Measurements from ENCODE around the gene PHRF1. TPM values are rescaled to one million over a fixed set of nuclear protein-coding genes. Genes with fewer than 3 reads are reported as not detected.

Gene PHRF1
- total RNA-seq, 1 experiment from 2014 or later, result 48.9 TPM

GRCh38 chr11:607020-607780 is 30.9 kb downstream of the PHRF1 start:
- H4K5ac ChIP-seq (ENCODE audit: insufficient read length, low read depth, low read length), result no peak overlapping the region
- H3T11ph ChIP-seq (ENCODE audit: low read length), result no peak overlapping the region
- no peak for DNase-seq
- H2BK5ac ChIP-seq (ENCODE audit: insufficient read length, low read length), result no peak overlapping the region
- no peak overlapping the region for H3K27ac ChIP-seq (ENCODE audit: insufficient read length, low read depth, low read length)
- no peaks in the 10 kb centered on the region for H3K79me2 ChIP-seq (ENCODE audit: insufficient read depth, low read length)
- H3K4me2 ChIP-seq (ENCODE audit: insufficient read depth, insufficient read length, low read length), result no peak overlapping the region
- Mint-ChIP-seq H3K36me3 (ENCODE audit: insufficient read depth in 1 of 3, low read depth in 3 of 3) (peaks cover 27 to 74% (median 69%) of the 10 kb centered on the region in 3 experiments), H3K4me1 (peaks cover 2% of the 10 kb centered on the region in 2 experiments; a peak in 1 of 4 replicates), H3K4me3 (no peak overlapping the region), H3K9me3 (no peaks in the 10 kb centered on the region), H3K27me3 (ENCODE audit: low read depth) (no peaks in the 10 kb centered on the region), H3K27ac (no peak overlapping the region; a peak in 2 of 7 replicates)
- H4K8ac ChIP-seq (replicated peaks; ENCODE audit: insufficient read length, low read depth, low read length), result no peak overlapping the region
- no peak overlapping the region for H3K14ac ChIP-seq (ENCODE audit: insufficient read depth, low read length)
- no peaks in the 10 kb centered on the region for H3K27me3 ChIP-seq (ENCODE audit: insufficient read depth, low read length)
- no peak overlapping the region for H2BK12ac ChIP-seq (ENCODE audit: insufficient read length, low read depth, low read length)
- no peak overlapping the region for H2AFZ ChIP-seq (ENCODE audit: low read length)
- H3K9me3 ChIP-seq (ENCODE audit: control insufficient read depth, low read depth, low read length), result no peaks in the 10 kb centered on the region
- H3K23ac ChIP-seq (ENCODE audit: insufficient read length, low read depth, low read length), result no peak overlapping the region
- H2BK15ac ChIP-seq (ENCODE audit: low read depth, low read length), result no peak overlapping the region
- no peak overlapping the region for H4K91ac ChIP-seq (ENCODE audit: insufficient read length, low read depth, low read length)
- no peak overlapping the region for H3K18ac ChIP-seq (ENCODE audit: insufficient read length, low read depth, low read length)
- no CpG with 5 or more reads among the region's 35 CpGs for WGBS (ENCODE audit: extremely low coverage, insufficient read length, low lambda C conversion rate)
- no peaks in the 10 kb centered on the region for H3K23me2 ChIP-seq (ENCODE audit: insufficient read length, low read depth, low read length, poor library complexity, severe bottlenecking)
- H3K9ac ChIP-seq (ENCODE audit: extremely low read depth, insufficient read length, low read length), result no peak overlapping the region
- H3K56ac ChIP-seq (ENCODE audit: insufficient read length, low read depth, low read length), result no peak overlapping the region
- H2AK5ac ChIP-seq (ENCODE audit: insufficient read length, low read length), result no peak overlapping the region
- peaks cover 3% of the 10 kb centered on the region for H4K20me1 ChIP-seq (ENCODE audit: control insufficient read depth, insufficient read depth, insufficient read length)
- H3K4ac ChIP-seq (ENCODE audit: low read depth, low read length), result no peak overlapping the region
- no peaks in the 10 kb centered on the region for H3K79me1 ChIP-seq (ENCODE audit: insufficient read depth, low read depth, low read length, poor library complexity, severe bottlenecking)
- H2BK20ac ChIP-seq (ENCODE audit: low read depth, low read length, poor library complexity, severe bottlenecking), result no peak overlapping the region
- no peak overlapping the region for H2BK120ac ChIP-seq (ENCODE audit: low read depth, low read length, poor library complexity, severe bottlenecking)
- TF ChIP-seq CTCF (conservative IDR thresholded peaks at IDR 0.05), result no peak
- H3K4me1 ChIP-seq (ENCODE audit: insufficient read depth, low read length), result no peaks in the 10 kb centered on the region
